HEK293 (cell line): ENCODE data around the gene LAMTOR4.

Source experiments
- GFI1B ChIP-seq: fragments of 450-650 bp; formaldehyde crosslinking; IDR thresholded peaks from 2 replicates; pipeline ENCODE4 v1.5.1; 2016; ENCODE audit warnings: missing biosample characterization, missing genetic modification characterization
- KLF8 ChIP-seq: fragments of 450-650 bp; formaldehyde crosslinking; IDR thresholded peaks from 2 replicates; pipeline ENCODE4 v1.5.1; 2016; ENCODE audit warnings: missing biosample characterization, missing genetic modification characterization
- REPIN1 ChIP-seq: fragments of 450-650 bp; formaldehyde crosslinking; IDR thresholded peaks from 2 replicates; pipeline ENCODE4 v1.5.1; 2017; ENCODE audit warnings: missing biosample characterization, missing genetic modification characterization, low read depth
- SCRT1 ChIP-seq: fragments of 450-650 bp; formaldehyde crosslinking; IDR thresholded peaks from 2 replicates; pipeline ENCODE4 v1.5.1; 2016; ENCODE audit warnings: missing biosample characterization, missing genetic modification characterization, borderline replicate concordance
- SP2 ChIP-seq: fragments of 450-650 bp; formaldehyde crosslinking; IDR thresholded peaks from 2 replicates; pipeline ENCODE4 v1.5.1; 2016; ENCODE audit warnings: missing biosample characterization, missing genetic modification characterization
- YY2 ChIP-seq: fragments of 450-650 bp; formaldehyde crosslinking; IDR thresholded peaks from 2 replicates; pipeline ENCODE4 v1.5.1; 2016; ENCODE audit warnings: missing biosample characterization, missing genetic modification characterization
- ZBTB1 ChIP-seq: fragments of 450-650 bp; formaldehyde crosslinking; IDR thresholded peaks from 2 replicates; pipeline ENCODE4 v1.5.1; 2016; ENCODE audit warnings: missing biosample characterization, missing genetic modification characterization
- ZIC2 ChIP-seq: fragments of 450-650 bp; formaldehyde crosslinking; IDR thresholded peaks from 2 replicates; pipeline ENCODE4 v1.5.1; 2016; ENCODE audit warnings: missing biosample characterization, missing genetic modification characterization
- ZNF10 ChIP-seq: fragments of 450-650 bp; formaldehyde crosslinking; IDR thresholded peaks from 2 replicates; pipeline ENCODE4 v1.5.1; 2017; ENCODE audit warnings: missing biosample characterization, missing genetic modification characterization
- ZNF133 ChIP-seq: fragments of 450-650 bp; formaldehyde crosslinking; IDR thresholded peaks from 2 replicates; pipeline ENCODE4 v1.5.1; 2016; ENCODE audit warnings: missing biosample characterization, missing genetic modification characterization
- ZNF16 ChIP-seq: fragments of 450-650 bp; formaldehyde crosslinking; IDR thresholded peaks from 2 replicates; pipeline ENCODE4 v1.5.1; 2016; ENCODE audit warnings: low read depth, missing biosample characterization, missing genetic modification characterization
- ZNF175 ChIP-seq: fragments of 450-650 bp; formaldehyde crosslinking; IDR thresholded peaks from 2 replicates; pipeline ENCODE4 v1.5.1; 2016; ENCODE audit warnings: missing biosample characterization, missing genetic modification characterization
- ZNF202 ChIP-seq: fragments of 450-650 bp; formaldehyde crosslinking; IDR thresholded peaks from 2 replicates; pipeline ENCODE4 v1.5.1; 2016; ENCODE audit warnings: missing biosample characterization, missing genetic modification characterization, borderline replicate concordance
- ZNF335 ChIP-seq: fragments of 450-650 bp; formaldehyde crosslinking; conservative IDR thresholded peaks from 2 replicates; pipeline ENCODE4 v1.5.1; 2016; ENCODE audit warnings: missing biosample characterization, missing genetic modification characterization
- ZNF350 ChIP-seq: fragments of 450-650 bp; formaldehyde crosslinking; IDR thresholded peaks from 2 replicates; pipeline ENCODE4 v1.5.0; 2017; ENCODE audit warnings: missing biosample characterization, mild to moderate bottlenecking, missing genetic modification characterization
- ZNF48 ChIP-seq: fragments of 450-650 bp; formaldehyde crosslinking; IDR thresholded peaks from 2 replicates; pipeline ENCODE4 v1.5.1; 2016; ENCODE audit warnings: missing biosample characterization, missing genetic modification characterization
- ZNF558 ChIP-seq: fragments of 450-650 bp; formaldehyde crosslinking; IDR thresholded peaks from 2 replicates; pipeline ENCODE4 v1.5.1; 2016; ENCODE audit warnings: missing biosample characterization, missing genetic modification characterization
- ZNF561 ChIP-seq: fragments of 450-650 bp; IDR thresholded peaks from 2 replicates; pipeline ENCODE4 v1.5.1; 2018; ENCODE audit warnings: missing biosample characterization, missing genetic modification characterization, borderline replicate concordance
- ZNF596 ChIP-seq: fragments of 450-650 bp; IDR thresholded peaks from 2 replicates; pipeline ENCODE4 v1.5.0; 2018; ENCODE audit warnings: missing biosample characterization, mild to moderate bottlenecking, missing genetic modification characterization, moderate library complexity
- ZNF626 ChIP-seq: fragments of 450-650 bp; sonication (Bioruptor Pico); formaldehyde crosslinking; IDR thresholded peaks from 2 replicates; pipeline ENCODE4 v1.5.1; 2018; ENCODE audit warnings: missing biosample characterization, missing genetic modification characterization, inconsistent platforms
- ZSCAN23 ChIP-seq: fragments of 450-650 bp; formaldehyde crosslinking; IDR thresholded peaks from 2 replicates; pipeline ENCODE4 v1.5.1; 2016; ENCODE audit warnings: missing biosample characterization, missing genetic modification characterization
- ZXDB ChIP-seq: fragments of 450-650 bp; formaldehyde crosslinking; IDR thresholded peaks from 2 replicates; pipeline ENCODE4 v1.5.1; 2016; ENCODE audit warnings: missing biosample characterization, missing genetic modification characterization
- TF ChIP-seq, protein P1 (sequence below): fragments of 450-650 bp; formaldehyde crosslinking; conservative IDR thresholded peaks from 2 replicates; pipeline ENCODE4 v1.5.1; 2016; ENCODE audit warnings: low read depth, missing biosample characterization, missing genetic modification characterization
- TF ChIP-seq, protein P2 (sequence below): fragments of 450-650 bp; formaldehyde crosslinking; IDR thresholded peaks from 2 replicates; pipeline ENCODE4 v1.5.1; 2016; ENCODE audit warnings: missing biosample characterization, missing genetic modification characterization
- TF ChIP-seq, protein P3 (sequence below): fragments of 450-650 bp; formaldehyde crosslinking; IDR thresholded peaks from 2 replicates; pipeline ENCODE4 v1.5.1; 2016; ENCODE audit warnings: missing biosample characterization, missing genetic modification characterization
- TF ChIP-seq, protein P4 (sequence below): fragments of 450-650 bp; formaldehyde crosslinking; IDR thresholded peaks from 2 replicates; pipeline ENCODE4 v1.5.1; 2016; ENCODE audit warnings: missing biosample characterization, missing genetic modification characterization, low read depth
- TF ChIP-seq, protein P5 (sequence below): fragments of 450-650 bp; formaldehyde crosslinking; IDR thresholded peaks from 2 replicates; pipeline ENCODE4 v1.5.1; 2017; ENCODE audit warnings: missing biosample characterization, missing genetic modification characterization
- TF ChIP-seq, protein P6 (sequence below): fragments of 450-650 bp; formaldehyde crosslinking; IDR thresholded peaks from 2 replicates; pipeline ENCODE4 v1.5.1; 2016; ENCODE audit warnings: missing biosample characterization, missing genetic modification characterization

Gene LAMTOR4

DNA sequence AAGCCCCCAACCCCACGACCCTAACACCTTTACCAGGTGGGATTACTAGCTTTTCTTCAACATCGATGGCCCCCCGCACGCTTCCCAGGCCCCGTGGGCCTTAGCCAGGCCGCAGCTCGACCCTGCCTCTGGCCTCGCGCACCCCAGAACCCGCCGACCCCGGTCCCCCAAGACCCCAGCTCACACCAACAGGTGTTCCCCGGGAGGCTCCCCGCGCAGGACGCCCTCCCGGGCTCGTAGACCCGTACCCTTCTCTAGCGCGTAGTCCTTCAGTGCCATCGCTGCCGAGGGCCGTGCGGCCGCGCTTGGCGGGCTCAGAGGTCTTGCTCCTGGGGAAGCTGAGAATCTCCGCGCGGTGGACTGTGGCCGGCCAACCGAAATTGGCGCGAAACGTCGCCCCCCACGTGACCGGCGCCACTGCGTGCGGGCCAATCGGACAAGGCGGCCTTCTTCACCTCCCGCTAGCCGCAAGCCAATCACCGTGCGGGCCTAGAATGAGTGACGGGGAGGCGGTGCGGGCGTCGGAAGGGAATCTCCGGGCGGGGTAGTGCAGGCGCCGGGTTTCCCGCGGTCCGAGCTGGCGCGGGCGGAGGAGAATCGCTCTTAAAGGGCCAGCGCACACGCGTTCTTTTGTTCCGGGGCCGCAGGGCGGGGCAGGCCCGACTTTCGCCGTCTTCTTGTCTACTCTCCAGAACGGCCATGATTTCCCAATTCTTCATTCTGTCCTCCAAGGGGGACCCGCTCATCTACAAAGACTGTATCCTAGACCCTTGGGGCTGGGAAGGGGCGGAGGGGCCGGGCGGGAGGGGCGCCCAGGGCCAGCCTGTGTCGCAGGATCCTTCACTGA is 47.5 kb upstream of the LAMTOR4 start, which contains the start of the genes AP4M1 and MCM7 (continued):
- TF ChIP-seq, protein P1, sequence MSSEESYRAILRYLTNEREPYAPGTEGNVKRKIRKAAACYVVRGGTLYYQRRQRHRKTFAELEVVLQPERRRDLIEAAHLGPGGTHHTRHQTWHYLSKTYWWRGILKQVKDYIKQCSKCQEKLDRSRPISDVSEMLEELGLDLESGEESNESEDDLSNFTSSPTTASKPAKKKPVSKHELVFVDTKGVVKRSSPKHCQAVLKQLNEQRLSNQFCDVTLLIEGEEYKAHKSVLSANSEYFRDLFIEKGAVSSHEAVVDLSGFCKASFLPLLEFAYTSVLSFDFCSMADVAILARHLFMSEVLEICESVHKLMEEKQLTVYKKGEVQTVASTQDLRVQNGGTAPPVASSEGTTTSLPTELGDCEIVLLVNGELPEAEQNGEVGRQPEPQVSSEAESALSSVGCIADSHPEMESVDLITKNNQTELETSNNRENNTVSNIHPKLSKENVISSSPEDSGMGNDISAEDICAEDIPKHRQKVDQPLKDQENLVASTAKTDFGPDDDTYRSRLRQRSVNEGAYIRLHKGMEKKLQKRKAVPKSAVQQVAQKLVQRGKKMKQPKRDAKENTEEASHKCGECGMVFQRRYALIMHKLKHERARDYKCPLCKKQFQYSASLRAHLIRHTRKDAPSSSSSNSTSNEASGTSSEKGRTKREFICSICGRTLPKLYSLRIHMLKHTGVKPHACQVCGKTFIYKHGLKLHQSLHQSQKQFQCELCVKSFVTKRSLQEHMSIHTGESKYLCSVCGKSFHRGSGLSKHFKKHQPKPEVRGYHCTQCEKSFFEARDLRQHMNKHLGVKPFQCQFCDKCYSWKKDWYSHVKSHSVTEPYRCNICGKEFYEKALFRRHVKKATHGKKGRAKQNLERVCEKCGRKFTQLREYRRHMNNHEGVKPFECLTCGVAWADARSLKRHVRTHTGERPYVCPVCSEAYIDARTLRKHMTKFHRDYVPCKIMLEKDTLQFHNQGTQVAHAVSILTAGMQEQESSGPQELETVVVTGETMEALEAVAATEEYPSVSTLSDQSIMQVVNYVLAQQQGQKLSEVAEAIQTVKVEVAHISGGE = no peak
- TF ChIP-seq, protein P2, sequence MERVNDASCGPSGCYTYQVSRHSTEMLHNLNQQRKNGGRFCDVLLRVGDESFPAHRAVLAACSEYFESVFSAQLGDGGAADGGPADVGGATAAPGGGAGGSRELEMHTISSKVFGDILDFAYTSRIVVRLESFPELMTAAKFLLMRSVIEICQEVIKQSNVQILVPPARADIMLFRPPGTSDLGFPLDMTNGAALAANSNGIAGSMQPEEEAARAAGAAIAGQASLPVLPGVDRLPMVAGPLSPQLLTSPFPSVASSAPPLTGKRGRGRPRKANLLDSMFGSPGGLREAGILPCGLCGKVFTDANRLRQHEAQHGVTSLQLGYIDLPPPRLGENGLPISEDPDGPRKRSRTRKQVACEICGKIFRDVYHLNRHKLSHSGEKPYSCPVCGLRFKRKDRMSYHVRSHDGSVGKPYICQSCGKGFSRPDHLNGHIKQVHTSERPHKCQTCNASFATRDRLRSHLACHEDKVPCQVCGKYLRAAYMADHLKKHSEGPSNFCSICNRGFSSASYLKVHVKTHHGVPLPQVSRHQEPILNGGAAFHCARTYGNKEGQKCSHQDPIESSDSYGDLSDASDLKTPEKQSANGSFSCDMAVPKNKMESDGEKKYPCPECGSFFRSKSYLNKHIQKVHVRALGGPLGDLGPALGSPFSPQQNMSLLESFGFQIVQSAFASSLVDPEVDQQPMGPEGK (tag by site-specific recombination) = no peak
- TF ChIP-seq, protein P3, sequence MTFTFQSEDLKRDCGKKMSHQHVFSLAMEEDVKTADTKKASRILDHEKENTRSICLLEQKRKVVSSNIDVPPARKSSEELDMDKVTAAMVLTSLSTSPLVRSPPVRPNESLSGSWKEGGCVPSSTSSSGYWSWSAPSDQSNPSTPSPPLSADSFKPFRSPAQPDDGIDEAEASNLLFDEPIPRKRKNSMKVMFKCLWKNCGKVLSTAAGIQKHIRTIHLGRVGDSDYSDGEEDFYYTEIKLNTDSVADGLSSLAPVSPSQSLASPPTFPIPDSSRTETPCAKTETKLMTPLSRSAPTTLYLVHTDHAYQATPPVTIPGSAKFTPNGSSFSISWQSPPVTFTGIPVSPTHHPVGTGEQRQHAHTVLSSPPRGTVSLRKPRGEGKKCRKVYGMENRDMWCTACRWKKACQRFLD = no peak
- no peak for TF ChIP-seq ZNF561
- no peak for TF ChIP-seq ZNF202 (tag by site-specific recombination)
- TF ChIP-seq, protein P4, sequence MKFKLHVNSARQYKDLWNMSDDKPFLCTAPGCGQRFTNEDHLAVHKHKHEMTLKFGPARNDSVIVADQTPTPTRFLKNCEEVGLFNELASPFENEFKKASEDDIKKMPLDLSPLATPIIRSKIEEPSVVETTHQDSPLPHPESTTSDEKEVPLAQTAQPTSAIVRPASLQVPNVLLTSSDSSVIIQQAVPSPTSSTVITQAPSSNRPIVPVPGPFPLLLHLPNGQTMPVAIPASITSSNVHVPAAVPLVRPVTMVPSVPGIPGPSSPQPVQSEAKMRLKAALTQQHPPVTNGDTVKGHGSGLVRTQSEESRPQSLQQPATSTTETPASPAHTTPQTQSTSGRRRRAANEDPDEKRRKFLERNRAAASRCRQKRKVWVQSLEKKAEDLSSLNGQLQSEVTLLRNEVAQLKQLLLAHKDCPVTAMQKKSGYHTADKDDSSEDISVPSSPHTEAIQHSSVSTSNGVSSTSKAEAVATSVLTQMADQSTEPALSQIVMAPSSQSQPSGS = no peak
- TF ChIP-seq GFI1B (tag by site-specific recombination) = no peak
- TF ChIP-seq, protein P5, sequence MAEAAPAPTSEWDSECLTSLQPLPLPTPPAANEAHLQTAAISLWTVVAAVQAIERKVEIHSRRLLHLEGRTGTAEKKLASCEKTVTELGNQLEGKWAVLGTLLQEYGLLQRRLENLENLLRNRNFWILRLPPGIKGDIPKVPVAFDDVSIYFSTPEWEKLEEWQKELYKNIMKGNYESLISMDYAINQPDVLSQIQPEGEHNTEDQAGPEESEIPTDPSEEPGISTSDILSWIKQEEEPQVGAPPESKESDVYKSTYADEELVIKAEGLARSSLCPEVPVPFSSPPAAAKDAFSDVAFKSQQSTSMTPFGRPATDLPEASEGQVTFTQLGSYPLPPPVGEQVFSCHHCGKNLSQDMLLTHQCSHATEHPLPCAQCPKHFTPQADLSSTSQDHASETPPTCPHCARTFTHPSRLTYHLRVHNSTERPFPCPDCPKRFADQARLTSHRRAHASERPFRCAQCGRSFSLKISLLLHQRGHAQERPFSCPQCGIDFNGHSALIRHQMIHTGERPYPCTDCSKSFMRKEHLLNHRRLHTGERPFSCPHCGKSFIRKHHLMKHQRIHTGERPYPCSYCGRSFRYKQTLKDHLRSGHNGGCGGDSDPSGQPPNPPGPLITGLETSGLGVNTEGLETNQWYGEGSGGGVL (tag by site-specific recombination) = no peak
- TF ChIP-seq ZBTB1 (tag by site-specific recombination) = no peak
- no peak for TF ChIP-seq ZNF16 (tag by site-specific recombination)
- TF ChIP-seq ZNF558 (tag by site-specific recombination) = no peak
- peak; percentile 98 for TF ChIP-seq SP2 (tag by site-specific recombination)
- TF ChIP-seq, protein P6, sequence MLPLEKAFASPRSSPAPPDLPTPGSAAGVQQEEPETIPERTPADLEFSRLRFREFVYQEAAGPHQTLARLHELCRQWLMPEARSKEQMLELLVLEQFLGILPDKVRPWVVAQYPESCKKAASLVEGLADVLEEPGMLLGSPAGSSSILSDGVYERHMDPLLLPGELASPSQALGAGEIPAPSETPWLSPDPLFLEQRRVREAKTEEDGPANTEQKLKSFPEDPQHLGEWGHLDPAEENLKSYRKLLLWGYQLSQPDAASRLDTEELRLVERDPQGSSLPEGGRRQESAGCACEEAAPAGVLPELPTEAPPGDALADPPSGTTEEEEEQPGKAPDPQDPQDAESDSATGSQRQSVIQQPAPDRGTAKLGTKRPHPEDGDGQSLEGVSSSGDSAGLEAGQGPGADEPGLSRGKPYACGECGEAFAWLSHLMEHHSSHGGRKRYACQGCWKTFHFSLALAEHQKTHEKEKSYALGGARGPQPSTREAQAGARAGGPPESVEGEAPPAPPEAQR (tag by site-specific recombination) = 0 out of 2 replicates have a peak, but pooled peaks have one; percentile 30
- no peak for TF ChIP-seq ZNF133 (tag by site-specific recombination)
- peak; percentile 7; the same call in 1 of the 2 replicates for TF ChIP-seq ZNF10 (tag by site-specific recombination)
- no peak for TF ChIP-seq ZNF175 (tag by site-specific recombination)
- no peak for TF ChIP-seq ZNF596 (tag by site-specific recombination)
- 0 out of 2 replicates have a peak, but pooled peaks have one; percentile 7 for TF ChIP-seq ZIC2 (tag by site-specific recombination)
- peak; percentile 98 for TF ChIP-seq SCRT1 (tag by site-specific recombination)
- no peak for TF ChIP-seq ZNF626 (tag by site-specific recombination)
- no peak for TF ChIP-seq ZNF335 (tag by site-specific recombination)
- TF ChIP-seq ZXDB = peak; percentile 43
- TF ChIP-seq YY2 = no peak
- TF ChIP-seq ZNF350 (tag by site-specific recombination) = no peak
- TF ChIP-seq ZNF48 (tag by site-specific recombination) = no peak
- TF ChIP-seq REPIN1 (tag by site-specific recombination) = 0 out of 2 replicates have a peak, but pooled peaks have one; percentile 18
- peak; percentile 83 for TF ChIP-seq KLF8 (tag by site-specific recombination)
- TF ChIP-seq ZSCAN23 = peak; percentile 85; the same call in 1 of the 2 replicates
